Right atrium auricular region (tissue), 2 donors: Measurements from ENCODE around the gene BAIAP2. TPM values are rescaled to one million over a fixed set of nuclear protein-coding genes. Genes with fewer than 3 reads are reported as not detected.

ENCODE experiments used
- DNase-seq: peaks from one replicate; pipeline ENCODE4 v3.0.0-alpha.2; 2019; ENCODE audit warnings: low spot score
- H3K27ac ChIP-seq, 2 donors: fragments of 200-600 bp; sonication (generic); 1 replicate in 1 of 2; 2 replicates in 1 of 2; pipeline ENCODE4 v1.5.1; 2016 to 2019
- H3K27me3 ChIP-seq, 2 donors: fragments of 200-600 bp; sonication (generic); one replicate each; pipeline versions ENCODE4 v1.5.1 to v1.6.0; 2017 to 2019
- H3K36me3 ChIP-seq: fragments of 200-600 bp; sonication (generic); one replicate; pipeline ENCODE4 v1.5.1; 2016
- H3K4me1 ChIP-seq, 2 donors: fragments of 200-600 bp; sonication (generic); one replicate each; pipeline versions ENCODE4 v1.5.1 to v1.6.0; 2017 to 2019
- H3K4me3 ChIP-seq, 2 donors: fragments of 200-600 bp; sonication (generic); 1 replicate in 1 of 2; 2 replicates in 1 of 2; pipeline ENCODE4 v1.5.1; 2017 to 2019; ENCODE audit warnings: mild to moderate bottlenecking in 1 of 2, moderate library complexity in 1 of 2
- H3K9me3 ChIP-seq, 2 donors: fragments of 200-600 bp; sonication (generic); one replicate each; pipeline ENCODE4 v1.5.1; 2019
- total RNA-seq, 2 donors: library from RNA; depleted of rRNA; stranded (reverse); fragments of >200 nt; gene quantifications; one replicate each; pipeline ENCODE4 v1.1.0, GENCODE V29; 2016
- TF ChIP-seq, protein P1 (sequence below), 2 donors: fragments of 200-600 bp; sonication (generic); IDR thresholded peaks; one replicate each; pipeline ENCODE4 v1.5.1; 2019; ENCODE audit warnings: antibody characterized with exemption in 2 of 2

BAIAP2 gene
- total RNA-seq, 2 donors from 2014 or later, result 27.9 to 36.5 TPM

DNA sequence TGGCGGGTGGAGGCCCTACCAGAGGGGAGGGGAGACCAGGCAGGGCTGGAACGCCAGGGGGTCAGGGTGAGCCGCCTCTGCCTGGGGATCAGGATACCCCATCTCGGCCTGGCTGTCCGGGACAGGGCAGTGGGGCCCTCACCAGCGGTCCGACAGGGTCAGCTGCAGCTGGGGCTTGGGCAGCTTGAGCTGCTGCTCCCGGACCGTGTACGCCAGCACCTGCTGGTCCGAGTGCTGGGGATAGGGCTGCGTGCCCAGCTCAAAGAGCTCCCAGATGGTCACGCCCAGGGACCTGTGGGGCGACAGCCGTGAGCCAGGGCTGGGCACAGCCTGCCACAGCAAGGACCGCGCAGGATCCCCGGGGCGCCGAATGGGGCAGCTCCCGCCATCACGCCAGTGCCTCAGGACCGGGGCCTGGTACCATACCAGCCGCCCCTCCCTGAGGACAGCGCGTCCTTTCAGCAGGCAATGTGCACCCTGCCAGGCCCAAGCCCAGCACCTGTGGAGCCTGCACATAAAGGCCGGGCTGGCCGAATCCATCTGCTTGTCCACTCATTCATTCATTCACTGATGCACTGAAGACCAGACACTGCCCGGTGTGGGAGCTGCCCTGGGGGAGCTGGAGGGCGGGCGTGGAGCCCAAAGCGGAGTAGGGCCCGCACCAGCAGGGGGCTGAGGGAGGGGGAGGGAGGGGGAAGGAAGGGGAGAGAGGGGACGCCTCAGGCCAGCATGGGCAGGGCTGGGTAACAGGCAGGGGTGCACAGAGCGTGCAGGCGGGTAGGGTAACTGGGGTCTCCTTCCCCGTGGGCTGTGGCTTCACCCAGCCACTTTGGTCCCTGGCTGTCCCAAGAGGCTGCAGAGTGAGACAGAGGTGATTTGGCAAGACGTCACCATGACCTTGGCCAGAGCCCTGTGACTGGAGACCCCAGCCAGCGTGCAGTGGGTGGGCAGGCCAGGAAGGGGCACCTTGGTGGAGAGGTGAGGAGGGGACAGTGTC, 88.4 kb downstream of the BAIAP2 start:
- no peaks in the 10 kb centered on the region for H3K9me3 ChIP-seq
- TF ChIP-seq, protein P1, sequence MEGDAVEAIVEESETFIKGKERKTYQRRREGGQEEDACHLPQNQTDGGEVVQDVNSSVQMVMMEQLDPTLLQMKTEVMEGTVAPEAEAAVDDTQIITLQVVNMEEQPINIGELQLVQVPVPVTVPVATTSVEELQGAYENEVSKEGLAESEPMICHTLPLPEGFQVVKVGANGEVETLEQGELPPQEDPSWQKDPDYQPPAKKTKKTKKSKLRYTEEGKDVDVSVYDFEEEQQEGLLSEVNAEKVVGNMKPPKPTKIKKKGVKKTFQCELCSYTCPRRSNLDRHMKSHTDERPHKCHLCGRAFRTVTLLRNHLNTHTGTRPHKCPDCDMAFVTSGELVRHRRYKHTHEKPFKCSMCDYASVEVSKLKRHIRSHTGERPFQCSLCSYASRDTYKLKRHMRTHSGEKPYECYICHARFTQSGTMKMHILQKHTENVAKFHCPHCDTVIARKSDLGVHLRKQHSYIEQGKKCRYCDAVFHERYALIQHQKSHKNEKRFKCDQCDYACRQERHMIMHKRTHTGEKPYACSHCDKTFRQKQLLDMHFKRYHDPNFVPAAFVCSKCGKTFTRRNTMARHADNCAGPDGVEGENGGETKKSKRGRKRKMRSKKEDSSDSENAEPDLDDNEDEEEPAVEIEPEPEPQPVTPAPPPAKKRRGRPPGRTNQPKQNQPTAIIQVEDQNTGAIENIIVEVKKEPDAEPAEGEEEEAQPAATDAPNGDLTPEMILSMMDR (IDR thresholded peaks at IDR 0.05), result no peak
- no peak overlapping the region for H3K4me3 ChIP-seq
- H3K36me3 ChIP-seq, result no peaks in the 10 kb centered on the region
- no peak for DNase-seq
- peaks cover 0 to 26% of the 10 kb centered on the region in 2 donors for H3K4me1 ChIP-seq
- no peak overlapping the region for H3K27ac ChIP-seq
- no peaks in the 10 kb centered on the region for H3K27me3 ChIP-seq

DNA sequence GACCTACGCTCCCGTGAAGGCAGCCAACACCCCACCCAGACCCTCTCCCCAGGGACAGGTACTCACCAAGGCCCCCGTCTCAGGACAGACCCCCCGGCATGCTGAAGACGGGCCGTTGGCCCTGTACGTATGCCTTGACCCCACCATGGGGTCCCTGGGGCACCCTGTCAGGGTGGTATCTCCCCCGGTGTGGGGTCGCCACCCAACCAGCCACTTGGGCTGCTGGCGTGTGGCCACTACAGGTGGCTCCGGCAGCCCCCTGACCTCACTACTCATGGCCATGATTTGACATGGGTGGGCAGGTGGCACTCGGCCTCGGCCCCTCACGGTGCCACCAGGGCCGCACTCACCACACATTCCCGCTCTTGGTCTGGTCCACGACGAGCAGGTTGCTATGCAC, 89.4 kb downstream of the BAIAP2 start:
- no peaks in the 10 kb centered on the region for H3K27me3 ChIP-seq
- no peak overlapping the region for H3K4me3 ChIP-seq
- H3K9me3 ChIP-seq, result no peaks in the 10 kb centered on the region
- TF ChIP-seq, protein P1 (IDR thresholded peaks at IDR 0.05), result no peak
- H3K27ac ChIP-seq, result no peak overlapping the region
- H3K36me3 ChIP-seq, result no peaks in the 10 kb centered on the region
- DNase-seq, result no peak
- peaks cover 0 to 16% of the 10 kb centered on the region in 2 donors for H3K4me1 ChIP-seq

DNA sequence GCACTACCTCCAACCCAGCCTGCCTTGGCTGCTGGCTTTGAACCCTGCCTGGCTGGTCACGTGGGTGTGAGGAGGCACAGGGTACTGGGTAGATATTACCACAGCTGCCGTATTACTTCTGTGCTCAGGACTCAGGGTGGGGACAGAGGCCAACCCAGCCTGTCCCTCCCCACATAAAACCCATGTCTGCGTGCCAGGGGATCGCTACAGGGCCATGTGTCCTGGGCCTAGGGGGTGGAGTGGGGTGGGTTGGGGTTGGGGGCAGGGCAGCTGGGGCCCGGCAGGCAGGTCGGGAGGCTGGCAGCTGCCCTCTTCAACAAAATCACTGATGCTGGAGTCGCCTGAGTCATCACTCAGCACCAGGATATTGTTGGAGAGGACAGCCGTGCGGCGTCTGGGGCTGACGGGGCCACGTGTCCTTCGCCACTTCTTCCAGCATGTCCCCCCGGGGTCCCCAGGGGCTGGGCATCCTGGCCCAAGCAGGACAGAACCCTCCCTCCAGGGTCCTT, 90.7 kb downstream of the BAIAP2 start:
- Histone ChIP-seq H3K4me3 (no peak overlapping the region), H3K27me3 (no peaks in the 10 kb centered on the region), H3K27ac (peak overlapping the region in 1 of 2 donors; percentile 26), H3K36me3 (no peaks in the 10 kb centered on the region), H3K4me1 (peaks cover 0 to 11% of the 10 kb centered on the region in 2 donors), H3K9me3 (no peaks in the 10 kb centered on the region)
- TF ChIP-seq, protein P1 (IDR thresholded peaks at IDR 0.05), result no peak
- no peak for DNase-seq

DNA sequence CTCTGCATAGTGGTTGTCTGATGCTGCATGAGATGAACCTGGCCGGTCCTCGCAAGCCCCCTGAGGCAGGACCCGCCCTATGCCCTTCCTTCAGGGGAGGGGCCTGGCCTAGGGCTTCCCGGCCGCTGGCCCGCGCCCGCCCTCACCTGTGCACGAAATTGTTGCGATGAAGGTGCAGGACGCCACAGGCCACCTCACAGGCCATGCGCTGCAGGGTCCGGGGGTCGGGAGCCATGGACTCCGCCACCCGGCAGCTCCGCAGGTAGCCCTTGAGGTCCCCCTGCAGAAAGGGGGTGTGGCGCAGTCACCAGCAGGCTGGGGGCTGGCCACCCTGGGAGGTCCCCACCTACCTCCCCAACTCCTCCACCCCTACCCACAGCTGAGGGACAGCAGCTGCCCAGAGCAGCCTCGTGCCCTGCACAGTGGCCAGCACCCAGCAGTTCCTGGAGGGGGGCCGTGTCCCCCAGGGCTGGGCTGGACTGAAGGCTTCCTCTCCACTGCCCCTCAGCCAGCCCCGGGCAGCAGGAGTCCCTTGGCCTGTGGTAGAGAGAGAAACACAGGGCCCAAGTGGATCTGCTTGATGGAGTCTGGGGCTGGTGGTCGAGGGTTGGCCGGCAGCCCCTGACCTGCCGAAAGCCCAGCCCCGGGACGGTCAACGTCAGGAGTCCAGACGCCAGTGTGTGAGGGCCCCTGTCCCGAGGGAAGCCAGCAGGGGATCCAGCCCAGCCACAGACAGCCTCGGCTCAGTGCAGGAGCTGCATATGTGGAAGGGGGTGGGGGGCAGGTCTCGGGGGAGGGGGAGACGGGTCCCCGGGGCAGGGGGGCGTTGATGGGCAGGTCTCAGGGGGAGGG, 91.6 kb downstream of the BAIAP2 start:
- TF ChIP-seq, protein P1 (IDR thresholded peaks at IDR 0.05), result no peak
- Histone ChIP-seq H3K4me3 (no peak overlapping the region), H3K27ac (peak overlapping the region in 1 of 2 donors; percentile 26), H3K36me3 (no peaks in the 10 kb centered on the region), H3K9me3 (no peaks in the 10 kb centered on the region), H3K27me3 (no peaks in the 10 kb centered on the region), H3K4me1 (peaks cover 0 to 11% of the 10 kb centered on the region in 2 donors)
- no peak for DNase-seq

DNA sequence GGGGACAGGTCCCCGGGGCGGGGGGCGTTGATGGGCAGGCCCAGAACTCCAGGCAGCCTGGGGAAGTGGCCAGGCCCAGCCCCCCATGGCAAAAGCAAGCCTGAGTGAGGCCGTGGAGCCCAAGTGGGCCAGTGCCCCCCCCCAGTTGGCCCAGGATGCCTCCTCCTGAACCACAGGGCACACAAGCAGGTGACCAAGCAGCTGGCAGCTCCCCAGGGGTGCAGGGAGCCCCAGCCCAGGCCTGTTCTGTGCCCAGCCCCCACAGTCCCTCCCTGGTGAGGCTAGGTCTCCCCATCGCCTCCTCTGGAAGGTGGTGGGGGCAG, 92.1 kb downstream of the BAIAP2 start:
- H3K9me3 ChIP-seq, result no peaks in the 10 kb centered on the region
- DNase-seq, result no peak
- TF ChIP-seq, protein P1 (IDR thresholded peaks at IDR 0.05), result no peak
- no peaks in the 10 kb centered on the region for H3K36me3 ChIP-seq
- H3K4me3 ChIP-seq, result no peak overlapping the region
- H3K27ac ChIP-seq, result no peak overlapping the region
- no peaks in the 10 kb centered on the region for H3K27me3 ChIP-seq
- H3K4me1 ChIP-seq, result peaks cover 0 to 11% of the 10 kb centered on the region in 2 donors
